CD14-positive monocyte (primary cell): ENCODE data around the gene CTDSPL. TPM values are rescaled to one million over a fixed set of nuclear protein-coding genes. Genes with fewer than 3 reads are reported as not detected.

ENCODE experiments used
- DNase-seq, 3 donors: peaks; one replicate each; pipeline ENCODE4 v3.0.0-alpha.2; 2011 to 2022
- H2AFZ ChIP-seq: 2 replicates; pipeline ENCODE4 v1.6.0; 2012; ENCODE audit warnings: mild to moderate bottlenecking, low read depth, low read length, inconsistent platforms; ENCODE audit not compliant: insufficient read depth, poor library complexity, severe bottlenecking
- H3K27ac ChIP-seq, 2 donors: 1 replicate in 1 of 2; 2 replicates in 1 of 2; pipeline ENCODE4 v1.5.1; 2012 to 2013; ENCODE audit warnings: low read length in 2 of 2, control low read depth in 1 of 2, inconsistent platforms in 1 of 2, low read depth in 1 of 2, mild to moderate bottlenecking in 1 of 2
- H3K27me3 ChIP-seq, 2 donors: one replicate each; pipeline versions ENCODE4 v1.6.0 to v1.6.1; 2011 to 2013; ENCODE audit warnings: low read length in 2 of 2; ENCODE audit not compliant: control insufficient read depth in 2 of 2, insufficient read depth in 2 of 2
- H3K36me3 ChIP-seq, 2 donors: replicated peaks in 1 of 2; 1 replicate in 1 of 2; 2 replicates in 1 of 2; pipeline versions ENCODE4 v1.5.1 to v1.6.1; 2012 to 2013; ENCODE audit warnings: low read length in 2 of 2, control low read depth in 1 of 2, inconsistent platforms in 1 of 2, mild to moderate bottlenecking in 1 of 2; ENCODE audit not compliant: insufficient read depth in 2 of 2, control insufficient read depth in 1 of 2
- H3K4me1 ChIP-seq, 2 donors: 1 replicate in 1 of 2; 2 replicates in 1 of 2; pipeline versions ENCODE4 v1.5.1 to v1.6.1; 2012 to 2013; ENCODE audit warnings: low read length in 2 of 2, control low read depth in 1 of 2, inconsistent platforms in 1 of 2, mild to moderate bottlenecking in 1 of 2, moderate library complexity in 1 of 2; ENCODE audit not compliant: insufficient read depth in 2 of 2, control insufficient read depth in 1 of 2
- H3K4me2 ChIP-seq: replicated peaks from 2 replicates; pipeline ENCODE3; 2012; ENCODE audit warnings: low read length, moderate library complexity, mild to moderate bottlenecking; ENCODE audit not compliant: poor library complexity, severe bottlenecking; ENCODE audit errors: extremely low read depth
- H3K4me3 ChIP-seq, 3 experiments: fragments of 200-600 bp in 1 of 3; sonication (generic) in 1 of 3; replicated peaks in 1 of 3; 1 replicate in 2 of 3; 2 replicates in 1 of 3; pipeline ENCODE4 v1.5.1; 2011 to 2013; ENCODE audit warnings: low read length in 3 of 3, mild to moderate bottlenecking in 3 of 3, control low read depth in 2 of 3, low read depth in 2 of 3, inconsistent platforms in 1 of 3, moderate library complexity in 1 of 3
- H3K79me2 ChIP-seq: 2 replicates; pipeline ENCODE4 v1.6.0; 2012; ENCODE audit warnings: mild to moderate bottlenecking, control low read depth, inconsistent platforms, low read length, moderate library complexity; ENCODE audit not compliant: insufficient read depth
- H3K9ac ChIP-seq: 2 replicates; pipeline ENCODE4 v1.6.0; 2017; ENCODE audit warnings: low read length, mild to moderate bottlenecking; ENCODE audit not compliant: insufficient read depth, poor library complexity, severe bottlenecking
- H3K9me3 ChIP-seq, 2 donors: replicated peaks in 1 of 2; 1 replicate in 1 of 2; 2 replicates in 1 of 2; pipeline versions ENCODE4 v1.5.1 to v1.6.1; 2012 to 2013; ENCODE audit warnings: low read length in 2 of 2, control low read depth in 1 of 2; ENCODE audit not compliant: control insufficient read depth in 1 of 2, insufficient read depth in 1 of 2
- H4K20me1 ChIP-seq: 2 replicates; pipeline ENCODE4 v1.6.0; 2012; ENCODE audit warnings: mild to moderate bottlenecking, low read length, control low read depth, moderate library complexity; ENCODE audit not compliant: insufficient read depth
- H3K27ac Mint-ChIP-seq, 7 donors: one replicate each; pipeline ENCODE4 v1.8.0; 2020; ENCODE audit warnings: mild to moderate bottlenecking in 7 of 7, mixed read lengths in 7 of 7, moderate library complexity in 6 of 7, inconsistent platforms in 2 of 7
- H3K27me3 Mint-ChIP-seq, 3 donors: one replicate each; pipeline ENCODE4 v1.8.0; 2021 to 2022; ENCODE audit warnings: low read depth in 3 of 3, mild to moderate bottlenecking in 3 of 3, mixed read lengths in 3 of 3, moderate library complexity in 3 of 3, inconsistent platforms in 1 of 3
- H3K36me3 Mint-ChIP-seq, 2 donors: one replicate each; pipeline ENCODE4 v1.8.0; 2020; ENCODE audit warnings: mixed read lengths in 2 of 2, inconsistent platforms in 1 of 2, mild to moderate bottlenecking in 1 of 2
- H3K4me1 Mint-ChIP-seq: one replicate; pipeline ENCODE4 v1.8.0; 2020; ENCODE audit warnings: mild to moderate bottlenecking, mixed read lengths
- H3K4me3 Mint-ChIP-seq, 2 donors: one replicate each; pipeline ENCODE4 v1.8.0; 2020; ENCODE audit warnings: mild to moderate bottlenecking in 2 of 2, mixed read lengths in 2 of 2, moderate library complexity in 1 of 2
- H3K9me3 Mint-ChIP-seq, 7 donors: one replicate each; pipeline ENCODE4 v1.8.0; 2020 to 2022; ENCODE audit warnings: mixed read lengths in 7 of 7, mild to moderate bottlenecking in 6 of 7, moderate library complexity in 6 of 7, inconsistent platforms in 2 of 7
- WGBS: methylation state at CpG from one replicate; pipeline ENCODE4 v1.1.5; 2013; ENCODE audit warnings: missing lambda C conversion rate; ENCODE audit not compliant: insufficient coverage; 5-methylcytosine and 5-hydroxymethylcytosine counted together
- intact Hi-C, 2 donors: fragments of 100-400 bp; cut with micrococcal nuclease; formaldehyde crosslinking; loops; one replicate each; pipeline versions ENCODE4 v1.15.0 to v1.15.1; 2023
- polyA plus RNA-seq, 3 donors: library from polyadenylated mRNA; depleted of rRNA in 1 of 3; unstranded in 2 of 3; stranded (reverse) in 1 of 3; fragments of 300-500 nt in 2 of 3; fragments of >200 nt in 1 of 3; fragmentation: Illumina TruSeq in 2 of 3; gene quantifications; 1 replicate in 2 of 3; 2 replicates in 1 of 3; pipeline ENCODE4 v1.2.3, GENCODE V29; 2012 to 2021
- TF ChIP-seq, protein P1 (sequence below): fragments of 200-600 bp; IDR thresholded peaks from one replicate; pipeline ENCODE4 v1.8.0; 2022; ENCODE audit warnings: antibody characterized with exemption, mild to moderate bottlenecking

CTDSPL gene
- polyA plus RNA-seq, 3 donors: 0.15 to 0.69 (median 0.33) TPM

DNA sequence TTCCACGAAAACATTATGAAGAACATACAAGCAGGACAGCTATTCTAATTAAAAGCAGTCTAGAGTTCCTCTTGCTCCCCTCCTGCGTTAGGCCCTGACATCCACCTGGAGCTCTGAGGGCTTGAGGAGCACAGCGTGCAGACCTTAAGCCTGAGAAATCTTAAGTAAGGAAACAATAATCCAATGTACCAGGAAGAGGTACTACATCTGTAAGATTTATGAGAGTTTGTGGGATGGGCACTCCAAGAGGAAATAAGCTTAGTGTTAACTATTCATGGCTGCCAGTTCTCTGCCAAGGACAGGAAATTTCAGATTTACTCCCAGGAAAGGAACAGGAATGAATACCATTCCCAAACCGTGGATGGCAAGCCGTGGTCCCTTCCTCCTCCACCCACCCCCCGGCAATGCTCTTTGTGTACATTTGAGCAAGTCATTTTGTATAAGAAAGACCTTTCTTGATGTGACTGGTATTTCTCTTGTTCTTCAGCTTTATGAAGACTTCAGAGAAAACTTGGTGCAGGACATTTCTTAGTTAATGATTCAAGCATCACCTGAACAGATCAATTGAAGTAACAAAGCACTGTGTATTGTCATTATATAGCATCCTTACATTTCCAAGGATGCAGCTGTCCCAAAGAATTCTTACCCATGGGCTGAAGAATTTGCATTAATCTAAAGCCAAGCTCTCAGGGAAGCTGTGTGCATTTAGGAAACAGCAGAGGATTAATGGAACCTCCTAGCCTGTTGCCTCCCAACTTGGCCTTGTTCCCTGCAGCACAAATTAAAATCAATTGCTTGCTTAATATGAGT lies 100.1 kb downstream of the CTDSPL start:
- Histone ChIP-seq H3K4me1 (peaks cover 9 to 11% of the 10 kb centered on the region in 2 donors), H4K20me1 (no peaks in the 10 kb centered on the region), H3K9me3 (no peaks in the 10 kb centered on the region), H3K4me2 (no peak overlapping the region), H3K4me3 (no peak overlapping the region), H3K27ac (no peak overlapping the region), H3K9ac (no peak overlapping the region), H3K79me2 (no peaks in the 10 kb centered on the region), H2AFZ (peak overlapping the region; percentile 54), H3K27me3 (no peaks in the 10 kb centered on the region), H3K36me3 (no peaks in the 10 kb centered on the region)
- Mint-ChIP-seq H3K4me1 (peaks cover 15% of the 10 kb centered on the region), H3K9me3 (peaks cover 0 to 2% (median 0%) of the 10 kb centered on the region in 7 donors), H3K27me3 (peaks cover 0 to 2% (median 0%) of the 10 kb centered on the region in 3 donors), H3K4me3 (no peak overlapping the region), H3K27ac (no peak overlapping the region), H3K36me3 (peaks cover 0 to 2% of the 10 kb centered on the region in 2 donors)
- WGBS: no CpG with 5 or more reads among the region's 6 CpGs
- DNase-seq: no peak
- intact Hi-C loops: no loop called here
- TF ChIP-seq, protein P1, sequence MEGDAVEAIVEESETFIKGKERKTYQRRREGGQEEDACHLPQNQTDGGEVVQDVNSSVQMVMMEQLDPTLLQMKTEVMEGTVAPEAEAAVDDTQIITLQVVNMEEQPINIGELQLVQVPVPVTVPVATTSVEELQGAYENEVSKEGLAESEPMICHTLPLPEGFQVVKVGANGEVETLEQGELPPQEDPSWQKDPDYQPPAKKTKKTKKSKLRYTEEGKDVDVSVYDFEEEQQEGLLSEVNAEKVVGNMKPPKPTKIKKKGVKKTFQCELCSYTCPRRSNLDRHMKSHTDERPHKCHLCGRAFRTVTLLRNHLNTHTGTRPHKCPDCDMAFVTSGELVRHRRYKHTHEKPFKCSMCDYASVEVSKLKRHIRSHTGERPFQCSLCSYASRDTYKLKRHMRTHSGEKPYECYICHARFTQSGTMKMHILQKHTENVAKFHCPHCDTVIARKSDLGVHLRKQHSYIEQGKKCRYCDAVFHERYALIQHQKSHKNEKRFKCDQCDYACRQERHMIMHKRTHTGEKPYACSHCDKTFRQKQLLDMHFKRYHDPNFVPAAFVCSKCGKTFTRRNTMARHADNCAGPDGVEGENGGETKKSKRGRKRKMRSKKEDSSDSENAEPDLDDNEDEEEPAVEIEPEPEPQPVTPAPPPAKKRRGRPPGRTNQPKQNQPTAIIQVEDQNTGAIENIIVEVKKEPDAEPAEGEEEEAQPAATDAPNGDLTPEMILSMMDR: no peak

DNA sequence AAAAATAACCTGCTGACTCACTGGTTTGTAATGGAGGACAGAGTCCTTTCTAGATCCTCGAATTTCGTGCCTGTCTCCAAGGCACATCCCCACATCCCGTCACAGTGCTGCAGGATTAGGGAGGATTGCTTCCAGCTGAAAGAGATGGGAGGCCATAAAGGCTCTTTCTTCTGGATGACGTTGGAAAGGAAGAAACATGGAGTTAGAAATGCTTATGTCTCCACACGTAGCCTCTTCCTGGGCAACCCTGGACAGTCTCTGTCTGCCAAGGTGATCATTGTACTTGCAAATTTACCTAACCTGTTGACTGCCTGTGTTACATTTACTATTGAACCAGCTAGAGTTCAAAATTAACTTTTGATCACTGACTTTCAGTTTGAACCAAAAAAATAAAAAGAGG lies 101.3 kb downstream of the CTDSPL start:
- H3K27ac Mint-ChIP-seq: no peak overlapping the region

More for the DNA sequence above, 101.3 kb downstream of the CTDSPL start:
- Histone ChIP-seq H4K20me1 (no peaks in the 10 kb centered on the region), H3K9ac (no peak overlapping the region), H3K36me3 (no peaks in the 10 kb centered on the region), H3K4me3 (no peak overlapping the region), H3K9me3 (no peaks in the 10 kb centered on the region), H3K79me2 (no peaks in the 10 kb centered on the region), H2AFZ (peak overlapping the region; percentile 21), H3K4me2 (no peak overlapping the region), H3K27me3 (no peaks in the 10 kb centered on the region), H3K4me1 (no peaks in the 10 kb centered on the region), H3K27ac (no peak overlapping the region)
- WGBS: 73% methylated on average over 2 of the region's 5 CpGs
- Mint-ChIP-seq H3K27me3 (peaks cover 0 to 2% (median 0%) of the 10 kb centered on the region in 3 donors), H3K4me1 (peaks cover 4% of the 10 kb centered on the region), H3K4me3 (no peak overlapping the region), H3K36me3 (peaks cover 0 to 2% of the 10 kb centered on the region in 2 donors), H3K9me3 (peaks cover 0 to 2% (median 0%) of the 10 kb centered on the region in 7 donors)
- TF ChIP-seq, protein P1: no peak
- no peak for DNase-seq
- intact Hi-C loops: no loop called here
